AG10803 (cell line): ENCODE data around the gene ARHGAP45.

Experiments used
- DNase-seq: peaks from one replicate; pipeline ENCODE4 v3.0.0; 2010; ENCODE audit warnings: low read depth
- H3K4me3 ChIP-seq: 2 replicates; pipeline ENCODE4 v1.5.1; 2011; ENCODE audit warnings: mild to moderate bottlenecking, low read length, control low read depth
- TF ChIP-seq, protein P1 (sequence below): conservative IDR thresholded peaks from 2 replicates; pipeline ENCODE4 v1.5.1; 2011; ENCODE audit warnings: mild to moderate bottlenecking, low read length, control low read depth, inconsistent platforms

Gene ARHGAP45

DNA sequence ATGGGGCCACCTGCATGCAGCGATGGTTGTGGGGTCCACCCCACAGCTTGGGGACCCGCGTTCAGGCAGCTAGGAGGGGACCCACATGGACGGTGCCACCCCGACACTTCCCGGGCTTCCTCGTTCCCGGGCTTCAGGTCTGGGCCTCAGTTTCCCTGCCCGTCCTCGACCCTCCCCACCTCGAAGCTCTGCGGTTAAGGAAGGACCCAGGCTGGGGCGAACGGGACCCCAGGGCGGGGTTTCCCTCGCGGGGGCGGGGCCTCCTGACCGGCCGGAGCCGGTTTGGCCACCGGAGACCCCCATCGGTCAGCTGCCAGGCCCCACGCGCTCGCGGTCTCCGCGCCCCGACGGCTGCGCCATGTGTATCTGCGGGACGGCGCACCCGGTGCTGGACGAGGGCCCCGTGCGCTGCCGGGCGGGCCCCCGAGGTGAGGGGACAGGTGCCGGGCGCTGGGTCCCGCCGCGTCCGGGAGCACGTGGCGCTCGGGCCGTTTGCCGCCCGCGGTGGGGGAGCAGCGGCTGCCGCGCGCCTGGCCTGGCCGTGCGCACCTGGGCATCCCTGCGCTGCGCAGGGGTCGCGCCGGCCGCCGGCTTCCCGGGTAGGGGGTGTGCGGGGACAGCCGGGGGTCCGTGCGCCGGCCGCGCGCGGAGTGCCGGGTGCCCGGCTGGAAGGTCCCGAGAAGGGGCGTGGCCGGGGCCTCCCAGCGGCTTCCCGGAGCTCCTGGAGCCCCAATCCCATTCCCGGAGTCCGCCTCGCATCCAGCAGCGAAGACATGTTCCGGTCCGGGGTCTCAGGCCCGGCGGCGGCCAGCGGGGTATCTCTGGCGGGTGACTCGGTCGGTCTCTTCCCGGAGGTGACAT is 4.2 kb downstream of the ARHGAP45 start:
- DNase-seq, result no peak
- H3K4me3 ChIP-seq, result no peak overlapping the region
- TF ChIP-seq, protein P1, sequence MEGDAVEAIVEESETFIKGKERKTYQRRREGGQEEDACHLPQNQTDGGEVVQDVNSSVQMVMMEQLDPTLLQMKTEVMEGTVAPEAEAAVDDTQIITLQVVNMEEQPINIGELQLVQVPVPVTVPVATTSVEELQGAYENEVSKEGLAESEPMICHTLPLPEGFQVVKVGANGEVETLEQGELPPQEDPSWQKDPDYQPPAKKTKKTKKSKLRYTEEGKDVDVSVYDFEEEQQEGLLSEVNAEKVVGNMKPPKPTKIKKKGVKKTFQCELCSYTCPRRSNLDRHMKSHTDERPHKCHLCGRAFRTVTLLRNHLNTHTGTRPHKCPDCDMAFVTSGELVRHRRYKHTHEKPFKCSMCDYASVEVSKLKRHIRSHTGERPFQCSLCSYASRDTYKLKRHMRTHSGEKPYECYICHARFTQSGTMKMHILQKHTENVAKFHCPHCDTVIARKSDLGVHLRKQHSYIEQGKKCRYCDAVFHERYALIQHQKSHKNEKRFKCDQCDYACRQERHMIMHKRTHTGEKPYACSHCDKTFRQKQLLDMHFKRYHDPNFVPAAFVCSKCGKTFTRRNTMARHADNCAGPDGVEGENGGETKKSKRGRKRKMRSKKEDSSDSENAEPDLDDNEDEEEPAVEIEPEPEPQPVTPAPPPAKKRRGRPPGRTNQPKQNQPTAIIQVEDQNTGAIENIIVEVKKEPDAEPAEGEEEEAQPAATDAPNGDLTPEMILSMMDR, result no peak

GRCh38 chr19:1072371-1073015 is 5.5 kb downstream of the ARHGAP45 start:
- no peak overlapping the region for H3K4me3 ChIP-seq
- no peak for DNase-seq
- TF ChIP-seq, protein P1, result no peak

GRCh38 chr19:1073063-1073955 is 6.3 kb downstream of the ARHGAP45 start:
- no peak overlapping the region for H3K4me3 ChIP-seq
- TF ChIP-seq, protein P1, result no peak
- DNase-seq, result no peak

DNA sequence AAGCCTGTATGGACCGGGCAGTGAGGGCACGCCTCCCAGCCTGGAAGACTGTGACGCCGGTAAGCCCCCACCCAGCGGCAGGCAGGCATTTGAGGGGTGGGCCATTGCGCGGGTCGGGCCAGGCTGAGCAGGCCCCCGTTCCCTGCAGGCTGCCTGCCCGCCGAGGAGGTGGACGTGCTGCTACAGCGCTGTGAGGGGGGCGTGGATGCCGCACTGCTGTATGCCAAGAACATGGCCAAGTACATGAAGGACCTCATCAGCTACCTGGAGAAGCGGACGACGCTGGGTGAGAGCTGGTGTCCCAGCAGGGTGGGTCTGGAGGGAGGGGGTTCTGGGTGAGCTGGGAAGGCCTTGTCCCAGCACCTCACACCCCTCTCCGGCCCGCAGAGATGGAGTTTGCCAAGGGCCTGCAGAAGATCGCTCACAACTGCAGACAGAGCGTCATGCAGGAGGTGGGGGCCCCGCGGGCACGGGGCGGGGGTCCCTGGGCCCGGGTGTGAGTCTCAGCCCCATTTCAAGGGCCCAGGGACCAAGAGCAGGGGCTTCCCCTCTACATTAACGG is 7.1 kb downstream of the ARHGAP45 start:
- H3K4me3 ChIP-seq, result no peak overlapping the region
- TF ChIP-seq, protein P1, result no peak
- no peak for DNase-seq

- DNase-seq, result no peak
- TF ChIP-seq, protein P1, result no peak
- H3K4me3 ChIP-seq, result no peak overlapping the region
Measured at GRCh38 chr19:1074544-1075283, 7.7 kb downstream of the ARHGAP45 start.

DNA sequence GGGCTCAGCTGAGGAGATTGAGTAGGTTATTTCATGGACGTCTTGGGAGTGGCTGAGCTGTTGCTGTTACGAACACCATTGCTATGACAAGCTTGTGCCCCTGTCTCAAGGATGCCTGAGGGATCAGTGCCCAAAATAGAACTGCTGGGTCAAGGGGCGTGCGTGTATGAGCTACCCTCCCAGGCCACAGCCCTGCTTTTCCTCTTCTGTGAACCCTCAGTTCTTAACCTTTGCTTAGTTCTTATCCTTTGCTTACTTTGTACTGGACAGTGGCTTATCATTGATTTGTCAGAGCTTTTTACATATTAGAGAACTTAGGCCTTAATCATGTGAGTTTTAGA is 9.0 kb downstream of the ARHGAP45 start:
- TF ChIP-seq, protein P1, result no peak
- no peak for DNase-seq

More for the DNA sequence above, 9.0 kb downstream of the ARHGAP45 start:
- H3K4me3 ChIP-seq, result no peak overlapping the region
